SU-DHL-6 (cell line): ENCODE measurements around the gene DOCK3.

ENCODE experiments used
- CTCF ChIP-seq: fragments of 200-600 bp; sonication (generic); IDR thresholded peaks from one replicate; pipeline ENCODE4 v1.5.1; 2017; ENCODE audit warnings: antibody characterized with exemption, mild to moderate bottlenecking, low read length, moderate library complexity; ENCODE audit not compliant: insufficient read depth, poor library complexity, severe bottlenecking
- EZH2phosphoT487 ChIP-seq: fragments of 200-600 bp; sonication (generic), shearing (Covaris generic); conservative IDR thresholded peaks from 2 replicates; pipeline ENCODE4 v1.6.1; 2018; ENCODE audit warnings: mild to moderate bottlenecking, antibody characterized with exemption, low read length, moderate library complexity, mixed read lengths

- TF ChIP-seq CTCF, result no peak
- TF ChIP-seq EZH2phosphoT487, result no peak
Measured at GRCh38 chr3:50648944-50649343, 25.8 kb upstream of the DOCK3 start.
